Measurements from ENCODE around the gene KIF6. TPM values are rescaled to one million over a fixed set of nuclear protein-coding genes. Genes with fewer than 3 reads are reported as not detected.
"Not testable (repeated sequence)": the region's sequence is repeated elsewhere in the genome, so short reads cannot be mapped to it uniquely, and the experiment has no call there.

KIF6 gene
- total RNA-seq, 2 donors from 2014 or later, result 0.09 to 0.97 TPM

DNA sequence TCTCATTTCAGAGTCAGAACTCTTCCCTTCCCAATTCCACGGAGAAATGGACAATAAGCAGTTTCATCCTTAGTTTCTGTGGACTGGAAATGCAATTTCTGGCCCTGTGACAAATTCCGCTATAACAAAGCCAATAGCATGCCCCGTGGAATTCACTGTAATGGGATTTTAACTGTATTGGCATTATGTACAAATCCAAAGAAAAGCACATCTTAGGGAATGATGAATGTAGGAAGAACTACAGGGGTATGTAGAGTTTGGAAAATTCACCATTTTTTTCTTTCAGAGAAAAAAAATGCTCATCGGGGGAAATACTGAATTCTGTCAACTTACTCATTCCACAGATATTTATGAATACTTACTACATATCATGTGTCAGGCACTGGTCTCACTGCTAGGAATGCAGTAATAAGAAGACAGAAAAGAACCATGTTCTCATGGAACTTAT, 43.5 kb downstream of the KIF6 start:
- 30% methylated on average over 4 of the region's 4 CpGs for WGBS
- TF ChIP-seq POLR2AphosphoS5 (IDR thresholded peaks at IDR 0.05) (no peak), POLR2A (IDR thresholded peaks at IDR 0.05) (no peak), CTCF (IDR thresholded peaks at IDR 0.05) (no peak)
- intact Hi-C loops (cut with DNase I), result no loop called here
- H3K27me3 ChIP-seq (replicated peaks; ENCODE audit: insufficient read depth), result no peaks in the 10 kb centered on the region
- H3K4me3 ChIP-seq, result no peak overlapping the region
- H3K36me3 ChIP-seq, result no peaks in the 10 kb centered on the region
- no peaks in the 10 kb centered on the region for H3K4me1 ChIP-seq (replicated peaks)
- H3K27ac ChIP-seq, result no peak overlapping the region
- no peak for DNase-seq (ENCODE audit: low spot score)
- H3K9me3 ChIP-seq, result no peaks in the 10 kb centered on the region

GRCh38 chr6:39678914-39679313, 46.3 kb downstream of the KIF6 start:
- no peaks in the 10 kb centered on the region for H3K4me1 ChIP-seq (replicated peaks)
- 35% methylated on average over 2 of the region's 2 CpGs for WGBS
- H3K27me3 ChIP-seq (replicated peaks; ENCODE audit: insufficient read depth), result no peaks in the 10 kb centered on the region
- H3K36me3 ChIP-seq, result no peaks in the 10 kb centered on the region
- H3K9me3 ChIP-seq, result no peaks in the 10 kb centered on the region
- no peak overlapping the region for H3K27ac ChIP-seq
- intact Hi-C loops (cut with DNase I), result no loop called here
- no peak for DNase-seq (ENCODE audit: low spot score)
- H3K4me3 ChIP-seq, result no peak overlapping the region
- TF ChIP-seq CTCF (IDR thresholded peaks at IDR 0.05) (no peak), POLR2A (IDR thresholded peaks at IDR 0.05) (no peak), POLR2AphosphoS5 (IDR thresholded peaks at IDR 0.05) (no peak)

- H3K27me3 ChIP-seq (replicated peaks; ENCODE audit: insufficient read depth); H3K36me3 ChIP-seq; H3K27ac ChIP-seq; DNase-seq (ENCODE audit: low spot score); intact Hi-C loops (cut with DNase I); H3K9me3 ChIP-seq; H3K4me1 ChIP-seq (replicated peaks); H3K4me3 ChIP-seq: not testable (repeated sequence)
- WGBS, result 97% methylated on average over 2 of the region's 3 CpGs
Measured at GRCh38 chr6:39677318-39677717, 47.9 kb downstream of the KIF6 start.

DNA sequence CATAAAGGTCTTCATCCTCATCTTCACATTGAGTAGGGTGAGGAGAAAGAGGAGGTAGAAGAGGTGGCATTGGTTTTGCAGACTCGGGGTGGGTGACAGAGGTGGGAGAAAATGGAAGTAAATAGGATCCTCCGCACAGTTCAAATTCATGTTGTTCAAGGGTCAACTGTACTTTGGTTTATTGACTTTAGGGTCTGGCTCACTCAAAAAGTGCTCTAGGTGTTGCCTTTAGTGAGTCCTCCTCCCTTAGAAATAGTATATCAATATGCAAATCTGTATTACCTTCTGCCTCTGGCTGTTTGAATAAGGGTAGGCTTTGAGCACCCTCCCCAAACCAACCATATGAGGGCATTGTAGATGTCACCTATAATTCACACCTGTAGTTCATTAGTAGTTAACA, 54.7 kb downstream of the KIF6 start:
- H3K27me3 ChIP-seq (replicated peaks; ENCODE audit: insufficient read depth), result no peaks in the 10 kb centered on the region
- intact Hi-C loops (cut with DNase I), result no loop called here
- no peaks in the 10 kb centered on the region for H3K9me3 ChIP-seq
- no peak overlapping the region for H3K27ac ChIP-seq
- TF ChIP-seq POLR2A (IDR thresholded peaks at IDR 0.05) (no peak), POLR2AphosphoS5 (IDR thresholded peaks at IDR 0.05) (no peak), CTCF (IDR thresholded peaks at IDR 0.05) (no peak)
- no peaks in the 10 kb centered on the region for H3K36me3 ChIP-seq
- WGBS, result 92% methylated on average over 2 of the region's 2 CpGs
- DNase-seq (ENCODE audit: low spot score), result no peak
- H3K4me1 ChIP-seq (replicated peaks), result no peaks in the 10 kb centered on the region
- H3K4me3 ChIP-seq, result no peak overlapping the region

- TF ChIP-seq CTCF (IDR thresholded peaks at IDR 0.05) (no peak), POLR2AphosphoS5 (IDR thresholded peaks at IDR 0.05) (no peak), POLR2A (IDR thresholded peaks at IDR 0.05) (no peak)
- Histone ChIP-seq H3K27me3 (replicated peaks; ENCODE audit: insufficient read depth) (no peaks in the 10 kb centered on the region), H3K9me3 (no peaks in the 10 kb centered on the region), H3K27ac (no peak overlapping the region), H3K4me1 (replicated peaks) (no peaks in the 10 kb centered on the region), H3K36me3 (no peaks in the 10 kb centered on the region), H3K4me3 (no peak overlapping the region)
- 92% methylated on average over 5 of the region's 5 CpGs for WGBS
- intact Hi-C loops (cut with DNase I), result no loop called here
- DNase-seq (ENCODE audit: low spot score), result no peak
Measured at GRCh38 chr6:39669973-39670342, 55.2 kb downstream of the KIF6 start.
